Neural cell (in vitro differentiated cells): Measurements from ENCODE around the gene NUDT3.

Experiments
- CTCF ChIP-seq: fragments of 450-650 bp; IDR thresholded peaks from 2 replicates; pipeline ENCODE4 v1.5.1; 2014; ENCODE audit warnings: antibody characterized with exemption, mild to moderate bottlenecking, moderate library complexity; ENCODE audit not compliant: poor library complexity, severe bottlenecking
- EZH2 ChIP-seq: fragments of 200-600, 300-800 bp; shearing (Covaris generic), sonication (generic); IDR thresholded peaks from 2 replicates; pipeline ENCODE4 v1.6.1; 2014; ENCODE audit warnings: antibody characterized with exemption, low read length, borderline replicate concordance, mild to moderate bottlenecking; ENCODE audit not compliant: insufficient read depth, poor library complexity, severe bottlenecking
- POLR2AphosphoS5 ChIP-seq: IDR thresholded peaks from 2 replicates; pipeline ENCODE4 v1.6.1; 2012
- RAD21 ChIP-seq: fragments of 450-650 bp; conservative IDR thresholded peaks from 2 replicates; pipeline ENCODE4 v1.6.1; 2014; ENCODE audit warnings: antibody characterized with exemption, mild to moderate bottlenecking, moderate library complexity

- TF ChIP-seq POLR2AphosphoS5 (no peak), CTCF (no peak), EZH2 (no peak), RAD21 (no peak)
These were observed 52.5 kb downstream of the NUDT3 start for GRCh38 chr6:34339971-34340370.
